GM21515 (cell line): ENCODE results near the gene NSRP1.
"Not testable (repeated sequence)": the region's sequence is repeated elsewhere in the genome, so short reads cannot be mapped to it uniquely, and the experiment has no call there.

Experiments used
- ATAC-seq: cut with Tn5 transposase; IDR thresholded peaks from one replicate; pipeline ENCODE4 v1.9.1; 2021; ENCODE audit not compliant: unreplicated experiment

NSRP1 gene

GRCh38 chr17:30174556-30174955, 57.9 kb downstream of the NSRP1 start:
- no peak for ATAC-seq

GRCh38 chr17:30176855-30177254, 60.2 kb downstream of the NSRP1 start:
- ATAC-seq, result no peak

GRCh38 chr17:30186761-30187160, 70.1 kb downstream of the NSRP1 start:
- no peak for ATAC-seq

GRCh38 chr17:30187573-30187972, 71.0 kb downstream of the NSRP1 start:
- ATAC-seq, result no peak

- no peak for ATAC-seq
Measured at GRCh38 chr17:30188211-30188939, 71.8 kb downstream of the NSRP1 start.

- no peak for ATAC-seq
Measured at GRCh38 chr17:30191072-30191471, 74.5 kb downstream of the NSRP1 start.

- no peak for ATAC-seq
Measured at GRCh38 chr17:30196504-30196903, 79.9 kb downstream of the NSRP1 start.

GRCh38 chr17:30197416-30197815, 80.8 kb downstream of the NSRP1 start:
- ATAC-seq, result no peak

- no peak for ATAC-seq
Measured at GRCh38 chr17:30199600-30199999, 83.0 kb downstream of the NSRP1 start.

- no peak for ATAC-seq
Measured at GRCh38 chr17:30200106-30200505, 83.5 kb downstream of the NSRP1 start.

- ATAC-seq, result not testable (repeated sequence)
Measured at GRCh38 chr17:30200656-30201055, 84.0 kb downstream of the NSRP1 start.

GRCh38 chr17:30203471-30203981, 86.9 kb downstream of the NSRP1 start:
- ATAC-seq, result no peak

- no peak for ATAC-seq
Measured at GRCh38 chr17:30207655-30208054, 91.0 kb downstream of the NSRP1 start.

- no peak for ATAC-seq
Measured at GRCh38 chr17:30208214-30208613, 91.6 kb downstream of the NSRP1 start.

- no peak for ATAC-seq
Measured at GRCh38 chr17:30209930-30210329, 93.3 kb downstream of the NSRP1 start.

GRCh38 chr17:30210366-30210765, 93.8 kb downstream of the NSRP1 start:
- ATAC-seq, result no peak

GRCh38 chr17:30210901-30211300, 94.3 kb downstream of the NSRP1 start:
- no peak for ATAC-seq

GRCh38 chr17:30211371-30211770, 94.8 kb downstream of the NSRP1 start:
- no peak for ATAC-seq

GRCh38 chr17:30212750-30213149, 96.1 kb downstream of the NSRP1 start:
- ATAC-seq, result no peak

GRCh38 chr17:30217054-30217453, 100.4 kb downstream of the NSRP1 start:
- ATAC-seq, result no peak

GRCh38 chr17:30217746-30218245, 101.2 kb downstream of the NSRP1 start:
- no peak for ATAC-seq

GRCh38 chr17:30218799-30219198, 102.2 kb downstream of the NSRP1 start:
- no peak for ATAC-seq

- no peak for ATAC-seq
Measured at GRCh38 chr17:30219315-30219714, 102.7 kb downstream of the NSRP1 start.
